GM12878 (cell line): ENCODE data around the gene ARHGAP1. TPM values are rescaled to one million over a fixed set of nuclear protein-coding genes. Genes with fewer than 3 reads are reported as not detected.

Experiments
- ETV6 ChIP-seq, 2 experiments: fragments of 450-650 bp in 1 of 2; IDR thresholded peaks in 1 of 2; conservative IDR thresholded peaks in 1 of 2; 2 replicates each; pipeline ENCODE4 v1.6.1; 2014; ENCODE audit warnings: antibody characterized with exemption in 1 of 2, borderline replicate concordance in 1 of 2, low read depth in 1 of 2, mild to moderate bottlenecking in 1 of 2, moderate library complexity in 1 of 2
- HDAC2 ChIP-seq: fragments of 200-600 bp; sonication (generic); IDR thresholded peaks from 2 replicates; pipeline ENCODE4 v1.6.1; 2017
- NFIC ChIP-seq: IDR thresholded peaks from 2 replicates; pipeline ENCODE4 v1.6.1; 2012; ENCODE audit warnings: low read depth, mild to moderate bottlenecking, inconsistent platforms, low read length, moderate library complexity
- PAX8 ChIP-seq: fragments of 450-650 bp; IDR thresholded peaks from 2 replicates; pipeline ENCODE4 v1.6.1; 2017; ENCODE audit warnings: mild to moderate bottlenecking, moderate library complexity
- PRDM15 ChIP-seq: fragments of 450-650 bp; formaldehyde crosslinking; IDR thresholded peaks from 2 replicates; pipeline ENCODE4 v1.4.0; 2020; ENCODE audit warnings: mild to moderate bottlenecking, moderate library complexity
- RB1 ChIP-seq: fragments of 450-650 bp; formaldehyde crosslinking; IDR thresholded peaks from 2 replicates; pipeline ENCODE4 v1.6.1; 2017; ENCODE audit warnings: mild to moderate bottlenecking, borderline replicate concordance
- RUNX3 ChIP-seq: IDR thresholded peaks from 2 replicates; pipeline ENCODE4 v1.6.1; 2012; ENCODE audit warnings: low read length, inconsistent platforms
- SMC3 ChIP-seq: IDR thresholded peaks from 2 replicates; pipeline ENCODE4 v1.6.1; 2011; ENCODE audit warnings: low read length, improper control_type of control experiment, borderline replicate concordance
- ZNF592 ChIP-seq: fragments of 450-650 bp; IDR thresholded peaks from 2 replicates; pipeline ENCODE4 v1.6.1; 2017; ENCODE audit warnings: mild to moderate bottlenecking, moderate library complexity
- polyA plus RNA-seq, 11 experiments: library from polyadenylated mRNA; depleted of rRNA in 4 of 11; unstranded in 6 of 11; stranded (reverse) in 5 of 11; fragments of >200 nt; fragmentation: Nextera tagmentation in 4 of 11; fragmentation: Illumina TruSeq in 1 of 11; extraction: Ambion mirVana in 4 of 11; extraction: Trizol in 1 of 11; gene quantifications; 1 replicate in 1 of 11; 2 replicates in 10 of 11; pipeline versions ENCODE4 v1.2.1 to v1.2.3, GENCODE V29; 2011 to 2016; ENCODE audit warnings: inconsistent platforms in 2 of 11, missing spikeins in 2 of 11, low read depth in 1 of 11
- total RNA-seq, 4 experiments: library from RNA; depleted of rRNA in 3 of 4; stranded (reverse); fragments of >200 nt in 3 of 4; fragmentation: Illumina TruSeq in 1 of 4; extraction: Trizol in 1 of 4; gene quantifications; 2 replicates each; pipeline versions ENCODE4 v1.2.1 to v1.2.3, GENCODE V29; 2013 to 2021

ARHGAP1 gene
- total and polyA plus RNA-seq, 10 of the 15 experiments (the other 5 are each of a cell fraction or from before 2014, with no cell fraction given) = 4.3 to 45.5 (median 23.2) TPM

- no peak for TF ChIP-seq PRDM15
- no peak for TF ChIP-seq SMC3
- TF ChIP-seq NFIC = no peak
- no peak for TF ChIP-seq ZNF592
- no peak for TF ChIP-seq ETV6 (conservative IDR thresholded peaks at IDR 0.05 in 1 of 2, IDR thresholded peaks at IDR 0.05 in 1 of 2; ENCODE audit: borderline replicate concordance in 1 of 2, low read depth in 1 of 2)
- TF ChIP-seq RUNX3 = no peak
- no peak for TF ChIP-seq HDAC2
- TF ChIP-seq RB1 = no peak
- TF ChIP-seq PAX8 = no peak
These were observed 13.3 kb downstream of the ARHGAP1 start (continued) for GRCh38 chr11:46686886-46687795.
